ENCODE results near the gene TRIM3. TPM values are rescaled to one million over a fixed set of nuclear protein-coding genes. Genes with fewer than 3 reads are reported as not detected.

Gene TRIM3
- total and polyA plus RNA-seq, 2 experiments from 2014 or later, result 7.9 to 21.1 TPM

DNA sequence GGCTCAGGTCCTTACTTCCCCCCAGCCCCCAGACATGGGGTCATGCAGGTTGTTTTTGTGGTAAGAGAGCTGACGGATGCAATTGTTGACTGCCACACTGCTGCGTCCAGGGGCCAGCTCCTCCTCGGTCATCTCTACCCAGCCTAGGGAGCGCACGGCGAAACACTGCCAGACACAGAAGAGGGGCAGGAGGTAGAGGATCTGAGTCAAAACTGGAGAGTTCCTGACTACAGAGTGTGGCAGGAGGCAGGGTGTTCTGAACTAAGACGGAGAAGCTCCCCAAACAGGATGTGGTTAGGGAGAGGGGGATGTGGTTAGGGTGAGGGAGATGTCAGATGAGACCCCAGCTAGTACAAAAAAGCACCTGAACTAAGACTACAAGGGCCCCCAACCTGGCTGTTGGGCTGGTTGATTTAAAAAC, 71.2 kb downstream of the TRIM3 start (continued):
- TF ChIP-seq, protein P1, sequence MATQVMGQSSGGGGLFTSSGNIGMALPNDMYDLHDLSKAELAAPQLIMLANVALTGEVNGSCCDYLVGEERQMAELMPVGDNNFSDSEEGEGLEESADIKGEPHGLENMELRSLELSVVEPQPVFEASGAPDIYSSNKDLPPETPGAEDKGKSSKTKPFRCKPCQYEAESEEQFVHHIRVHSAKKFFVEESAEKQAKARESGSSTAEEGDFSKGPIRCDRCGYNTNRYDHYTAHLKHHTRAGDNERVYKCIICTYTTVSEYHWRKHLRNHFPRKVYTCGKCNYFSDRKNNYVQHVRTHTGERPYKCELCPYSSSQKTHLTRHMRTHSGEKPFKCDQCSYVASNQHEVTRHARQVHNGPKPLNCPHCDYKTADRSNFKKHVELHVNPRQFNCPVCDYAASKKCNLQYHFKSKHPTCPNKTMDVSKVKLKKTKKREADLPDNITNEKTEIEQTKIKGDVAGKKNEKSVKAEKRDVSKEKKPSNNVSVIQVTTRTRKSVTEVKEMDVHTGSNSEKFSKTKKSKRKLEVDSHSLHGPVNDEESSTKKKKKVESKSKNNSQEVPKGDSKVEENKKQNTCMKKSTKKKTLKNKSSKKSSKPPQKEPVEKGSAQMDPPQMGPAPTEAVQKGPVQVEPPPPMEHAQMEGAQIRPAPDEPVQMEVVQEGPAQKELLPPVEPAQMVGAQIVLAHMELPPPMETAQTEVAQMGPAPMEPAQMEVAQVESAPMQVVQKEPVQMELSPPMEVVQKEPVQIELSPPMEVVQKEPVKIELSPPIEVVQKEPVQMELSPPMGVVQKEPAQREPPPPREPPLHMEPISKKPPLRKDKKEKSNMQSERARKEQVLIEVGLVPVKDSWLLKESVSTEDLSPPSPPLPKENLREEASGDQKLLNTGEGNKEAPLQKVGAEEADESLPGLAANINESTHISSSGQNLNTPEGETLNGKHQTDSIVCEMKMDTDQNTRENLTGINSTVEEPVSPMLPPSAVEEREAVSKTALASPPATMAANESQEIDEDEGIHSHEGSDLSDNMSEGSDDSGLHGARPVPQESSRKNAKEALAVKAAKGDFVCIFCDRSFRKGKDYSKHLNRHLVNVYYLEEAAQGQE (IDR thresholded peaks at IDR 0.05; ENCODE audit: unreplicated experiment), result no peak
- no peak for TF ChIP-seq ZNF114 (CRISPR knock-in tag; IDR thresholded peaks at IDR 0.05)
- TF ChIP-seq CTCF (conservative IDR thresholded peaks at IDR 0.05; ENCODE audit: low read depth in 2 of 2), result no peak
- no peak for TF ChIP-seq CREB1 (CRISPR knock-in tag; IDR thresholded peaks at IDR 0.05; ENCODE audit: low read depth)
- no peak for TF ChIP-seq EZH2phosphoT487 (IDR thresholded peaks at IDR 0.05; ENCODE audit: unreplicated experiment)

GRCh38 chr11:6402061-6402470, 71.7 kb downstream of the TRIM3 start:
- Mint-ChIP-seq H3K9me3 (no peaks in the 10 kb centered on the region), H3K4me3 (no peak overlapping the region), H3K27me3 (ENCODE audit: insufficient read depth, low read depth, poor library complexity) (peaks cover 10% of the 10 kb centered on the region), H3K36me3 (ENCODE audit: low read depth) (no peaks in the 10 kb centered on the region; the same call in 2 of the 3 replicates), H3K4me1 (peaks cover 16% of the 10 kb centered on the region), H3K27ac (no peak overlapping the region)
- H2AFZ ChIP-seq, result no peak overlapping the region
- H3K4me2 ChIP-seq, result no peak overlapping the region
- DNase-seq (ENCODE audit: low spot score) (no peak), ATAC-seq (no peak)
- H3K27me3 ChIP-seq (ENCODE audit: insufficient read depth), result no peaks in the 10 kb centered on the region
- no peaks in the 10 kb centered on the region for H3K79me2 ChIP-seq (replicated peaks; ENCODE audit: insufficient read depth)
- no peak overlapping the region for H3K27ac ChIP-seq (ENCODE audit: low read depth)
- no peaks in the 10 kb centered on the region for H3K36me3 ChIP-seq (ENCODE audit: insufficient read depth)
- no peaks in the 10 kb centered on the region for H3F3A ChIP-seq (replicated peaks; ENCODE audit: low read depth)
- no peak overlapping the region for H3K4me3 ChIP-seq
- H3K4me1 ChIP-seq (ENCODE audit: insufficient read depth), result peaks cover 5% of the 10 kb centered on the region; the same call in 1 of the 2 replicates
- H3K9me2 ChIP-seq (ENCODE audit: insufficient read depth), result no peaks in the 10 kb centered on the region
- no peaks in the 10 kb centered on the region for H4K20me1 ChIP-seq (replicated peaks; ENCODE audit: insufficient read depth)
- TF ChIP-seq NANOG (IDR thresholded peaks at IDR 0.05; ENCODE audit: borderline replicate concordance) (no peak), JUNB (IDR thresholded peaks at IDR 0.05; ENCODE audit: unreplicated experiment) (no peak), ZNF114 (CRISPR knock-in tag; IDR thresholded peaks at IDR 0.05) (no peak), EZH2 (IDR thresholded peaks at IDR 0.05; ENCODE audit: low read depth, unreplicated experiment) (no peak), EZH2phosphoT487 (IDR thresholded peaks at IDR 0.05; ENCODE audit: unreplicated experiment) (no peak), POLR2AphosphoS5 (IDR thresholded peaks at IDR 0.05; ENCODE audit: low read depth) (no peak), STAT1 (IDR thresholded peaks at IDR 0.05; ENCODE audit: unreplicated experiment) (no peak)
- TF ChIP-seq, protein P1 (IDR thresholded peaks at IDR 0.05; ENCODE audit: unreplicated experiment), result no peak
